Dendritic cell treated with granulocyte-macrophage colony-stimulating factor and Interleukin-4, amounts not matched to agents 40 ng/mL and 50 ng/mL, for 4 days (primary cell): ENCODE measurements around the gene RUNX2.

ENCODE experiments used
- H3K27ac Mint-ChIP-seq: one replicate; pipeline ENCODE4 v1.8.0; 2022; ENCODE audit warnings: mild to moderate bottlenecking, mixed read lengths
- H3K27me3 Mint-ChIP-seq: one replicate; pipeline ENCODE4 v1.8.0; 2022; ENCODE audit warnings: mild to moderate bottlenecking, mixed read lengths
- H3K36me3 Mint-ChIP-seq: one replicate; pipeline ENCODE4 v1.8.0; 2022; ENCODE audit warnings: low read depth, mixed read lengths
- H3K4me1 Mint-ChIP-seq: one replicate; pipeline ENCODE4 v1.8.0; 2022; ENCODE audit warnings: low read depth, mixed read lengths
- H3K4me3 Mint-ChIP-seq: one replicate; pipeline ENCODE4 v1.8.0; 2022; ENCODE audit warnings: mild to moderate bottlenecking, moderate library complexity, mixed read lengths
- H3K9me3 Mint-ChIP-seq: one replicate; pipeline ENCODE4 v1.8.0; 2022; ENCODE audit warnings: mixed read lengths
- intact Hi-C: fragments of 100-400 bp; cut with micrococcal nuclease; formaldehyde crosslinking; loops from one replicate; pipeline ENCODE4 v1.15.0; 2022

The RUNX2 gene

GRCh38 chr6:45577836-45578504, 249.8 kb downstream of the RUNX2 start:
- Mint-ChIP-seq H3K27ac (no peak overlapping the region), H3K9me3 (no peaks in the 10 kb centered on the region), H3K27me3 (no peaks in the 10 kb centered on the region), H3K4me1 (peaks cover 9% of the 10 kb centered on the region), H3K4me3 (no peak overlapping the region), H3K36me3 (no peaks in the 10 kb centered on the region)
- intact Hi-C loops, result no loop called here

- Mint-ChIP-seq H3K9me3 (no peaks in the 10 kb centered on the region), H3K27ac (no peak overlapping the region), H3K4me3 (no peak overlapping the region), H3K27me3 (no peaks in the 10 kb centered on the region), H3K4me1 (peaks cover 15% of the 10 kb centered on the region), H3K36me3 (no peaks in the 10 kb centered on the region)
- intact Hi-C loops, result no loop called here
Observed at GRCh38 chr6:45584127-45584526, 256.0 kb downstream of the RUNX2 start.

- Mint-ChIP-seq H3K4me3 (no peak overlapping the region), H3K4me1 (peaks cover 27% of the 10 kb centered on the region), H3K27me3 (no peaks in the 10 kb centered on the region), H3K9me3 (no peaks in the 10 kb centered on the region), H3K27ac (no peak overlapping the region), H3K36me3 (no peaks in the 10 kb centered on the region)
- intact Hi-C loops, result no loop called here
Observed at GRCh38 chr6:45586216-45587171, 258.4 kb downstream of the RUNX2 start.

GRCh38 chr6:45587229-45588060, 259.3 kb downstream of the RUNX2 start:
- Mint-ChIP-seq H3K4me3 (no peak overlapping the region), H3K4me1 (peaks cover 27% of the 10 kb centered on the region), H3K27ac (no peak overlapping the region), H3K27me3 (no peaks in the 10 kb centered on the region), H3K9me3 (no peaks in the 10 kb centered on the region), H3K36me3 (no peaks in the 10 kb centered on the region)
- intact Hi-C loops, result no loop called here

GRCh38 chr6:45589367-45589766, 261.2 kb downstream of the RUNX2 start:
- Mint-ChIP-seq H3K4me3 (no peak overlapping the region), H3K4me1 (peaks cover 27% of the 10 kb centered on the region), H3K36me3 (no peaks in the 10 kb centered on the region), H3K27ac (no peak overlapping the region), H3K9me3 (no peaks in the 10 kb centered on the region), H3K27me3 (no peaks in the 10 kb centered on the region)
- intact Hi-C loops, result no loop called here

- H3K4me3 Mint-ChIP-seq, result no peak overlapping the region
- intact Hi-C loops, result no loop called here
- no peaks in the 10 kb centered on the region for H3K27me3 Mint-ChIP-seq
- H3K36me3 Mint-ChIP-seq, result no peaks in the 10 kb centered on the region
- peaks cover 27% of the 10 kb centered on the region for H3K4me1 Mint-ChIP-seq
- H3K27ac Mint-ChIP-seq, result no peak overlapping the region
- H3K9me3 Mint-ChIP-seq, result no peaks in the 10 kb centered on the region
Observed at GRCh38 chr6:45590226-45590625, 262.1 kb downstream of the RUNX2 start.

GRCh38 chr6:45590696-45591184, 262.6 kb downstream of the RUNX2 start:
- Mint-ChIP-seq H3K27me3 (no peaks in the 10 kb centered on the region), H3K27ac (no peak overlapping the region), H3K36me3 (no peaks in the 10 kb centered on the region), H3K4me3 (no peak overlapping the region), H3K9me3 (no peaks in the 10 kb centered on the region), H3K4me1 (peaks cover 27% of the 10 kb centered on the region)
- intact Hi-C loops, result no loop called here

- Mint-ChIP-seq H3K27me3 (no peaks in the 10 kb centered on the region), H3K27ac (no peak overlapping the region), H3K4me3 (no peak overlapping the region), H3K36me3 (no peaks in the 10 kb centered on the region), H3K9me3 (no peaks in the 10 kb centered on the region), H3K4me1 (peaks cover 24% of the 10 kb centered on the region)
- intact Hi-C loops, result no loop called here
Observed at GRCh38 chr6:45591306-45591705, 263.2 kb downstream of the RUNX2 start.

- intact Hi-C loops, result no loop called here
- Mint-ChIP-seq H3K4me1 (peaks cover 21% of the 10 kb centered on the region), H3K36me3 (no peaks in the 10 kb centered on the region), H3K27me3 (no peaks in the 10 kb centered on the region), H3K4me3 (no peak overlapping the region), H3K27ac (no peak overlapping the region), H3K9me3 (no peaks in the 10 kb centered on the region)
Observed at GRCh38 chr6:45591890-45592289, 263.8 kb downstream of the RUNX2 start.

- H3K36me3 Mint-ChIP-seq, result no peaks in the 10 kb centered on the region
- H3K4me1 Mint-ChIP-seq, result peaks cover 12% of the 10 kb centered on the region
- no peaks in the 10 kb centered on the region for H3K27me3 Mint-ChIP-seq
- H3K9me3 Mint-ChIP-seq, result no peaks in the 10 kb centered on the region
- H3K4me3 Mint-ChIP-seq, result no peak overlapping the region
- H3K27ac Mint-ChIP-seq, result no peak overlapping the region
- intact Hi-C loops, result no loop called here
Observed at GRCh38 chr6:45592991-45593390, 264.9 kb downstream of the RUNX2 start.

GRCh38 chr6:45595010-45595851, 267.1 kb downstream of the RUNX2 start:
- Mint-ChIP-seq H3K4me3 (no peak overlapping the region), H3K9me3 (peaks cover 8% of the 10 kb centered on the region), H3K27ac (no peak overlapping the region), H3K4me1 (peaks cover 9% of the 10 kb centered on the region), H3K36me3 (no peaks in the 10 kb centered on the region), H3K27me3 (no peaks in the 10 kb centered on the region)
- intact Hi-C loops, result no loop called here

GRCh38 chr6:45597424-45597823, 269.3 kb downstream of the RUNX2 start:
- Mint-ChIP-seq H3K9me3 (peaks cover 14% of the 10 kb centered on the region), H3K36me3 (no peaks in the 10 kb centered on the region), H3K4me1 (no peaks in the 10 kb centered on the region), H3K27ac (no peak overlapping the region), H3K4me3 (no peak overlapping the region), H3K27me3 (no peaks in the 10 kb centered on the region)
- intact Hi-C loops, result no loop called here

- H3K4me3 Mint-ChIP-seq, result no peak overlapping the region
- no peak overlapping the region for H3K27ac Mint-ChIP-seq
- no peaks in the 10 kb centered on the region for H3K4me1 Mint-ChIP-seq
- H3K36me3 Mint-ChIP-seq, result no peaks in the 10 kb centered on the region
- intact Hi-C loops, result no loop called here
- H3K27me3 Mint-ChIP-seq, result no peaks in the 10 kb centered on the region
- peaks cover 30% of the 10 kb centered on the region for H3K9me3 Mint-ChIP-seq
Observed at GRCh38 chr6:45599053-45599452, 270.9 kb downstream of the RUNX2 start.
